Fibroblast of lung (primary cell): ENCODE measurements around the gene FBXO40. TPM values are rescaled to one million over a fixed set of nuclear protein-coding genes. Genes with fewer than 3 reads are reported as not detected.
"Not testable (repeated sequence)": the region's sequence is repeated elsewhere in the genome, so short reads cannot be mapped to it uniquely, and the experiment has no call there.

Experiments
- DNase-seq, 2 donors: peaks; one replicate each; pipeline versions ENCODE4 v3.0.0 to v3.0.0-alpha.2; 2010; ENCODE audit warnings: low read depth in 2 of 2
- H2AFZ ChIP-seq: 2 replicates; pipeline ENCODE4 v1.5.1; 2012; ENCODE audit warnings: low read length, control low read depth, inconsistent platforms
- H3K27ac ChIP-seq: 2 replicates; pipeline ENCODE4 v1.5.1; 2011; ENCODE audit warnings: low read length, control low read depth; ENCODE audit not compliant: insufficient read depth
- H3K27me3 ChIP-seq: 2 replicates; pipeline ENCODE4 v1.5.1; 2011; ENCODE audit warnings: mild to moderate bottlenecking, low read length; ENCODE audit not compliant: control insufficient read depth, insufficient read depth
- H3K36me3 ChIP-seq: 2 replicates; pipeline ENCODE4 v1.5.1; 2011; ENCODE audit warnings: low read length; ENCODE audit not compliant: control insufficient read depth, insufficient read depth
- H3K4me1 ChIP-seq: 2 replicates; pipeline ENCODE4 v1.5.1; 2011; ENCODE audit warnings: low read length; ENCODE audit not compliant: control insufficient read depth, insufficient read depth; ENCODE audit errors: extremely low read depth
- H3K4me2 ChIP-seq: 2 replicates; pipeline ENCODE4 v1.5.1; 2011; ENCODE audit warnings: low read length, control low read depth; ENCODE audit not compliant: insufficient read depth; ENCODE audit errors: extremely low read depth
- H3K4me3 ChIP-seq, 4 experiments: fragments of 200-600 bp in 1 of 4; sonication (generic) in 1 of 4; replicated peaks in 1 of 4; 2 replicates each; pipeline ENCODE4 v1.5.1; 2011 to 2016; ENCODE audit warnings: low read length in 4 of 4, low read depth in 3 of 4, mild to moderate bottlenecking in 3 of 4, control low read depth in 2 of 4, inconsistent platforms in 1 of 4, mixed read lengths in 1 of 4; ENCODE audit not compliant: insufficient read depth in 1 of 4; ENCODE audit errors: control extremely low read depth in 1 of 4
- H3K79me2 ChIP-seq: 2 replicates; pipeline ENCODE4 v1.5.1; 2012; ENCODE audit warnings: mild to moderate bottlenecking, low read length, inconsistent platforms; ENCODE audit not compliant: control insufficient read depth, insufficient read depth
- H3K9ac ChIP-seq: 2 replicates; pipeline ENCODE4 v1.5.1; 2011; ENCODE audit warnings: mild to moderate bottlenecking, low read length, control low read depth; ENCODE audit not compliant: insufficient read depth
- H3K9me3 ChIP-seq: 2 replicates; pipeline ENCODE4 v1.5.1; 2012; ENCODE audit warnings: low read depth, low read length; ENCODE audit not compliant: control insufficient read depth, insufficient read depth
- H4K20me1 ChIP-seq: 2 replicates; pipeline ENCODE4 v1.5.1; 2011; ENCODE audit warnings: low read length; ENCODE audit not compliant: control insufficient read depth, insufficient read depth; ENCODE audit errors: extremely low read depth
- CTCF ChIP-seq, 2 donors: IDR thresholded peaks in 1 of 2; conservative IDR thresholded peaks in 1 of 2; 1 replicate in 1 of 2; 2 replicates in 1 of 2; pipeline ENCODE4 v1.5.1; 2011 to 2012; ENCODE audit warnings: low read length in 2 of 2, control low read depth in 1 of 2, inconsistent platforms in 1 of 2, low read depth in 1 of 2, mild to moderate bottlenecking in 1 of 2
- EZH2 ChIP-seq: IDR thresholded peaks from 2 replicates; pipeline ENCODE4 v1.5.1; 2012; ENCODE audit warnings: low read length, control low read depth, mild to moderate bottlenecking; ENCODE audit errors: missing control alignments
- polyA plus RNA-seq, 2 donors: library from polyadenylated mRNA; depleted of rRNA in 1 of 2; stranded (reverse) in 1 of 2; unstranded in 1 of 2; fragments of >200 nt; gene quantifications; 2 replicates each; pipeline ENCODE4 v1.2.1, GENCODE V29; 2011 to 2012; ENCODE audit warnings: missing spikeins in 1 of 2
- total RNA-seq: library from RNA; depleted of rRNA; stranded (reverse); fragments of >200 nt; gene quantifications from 2 replicates; pipeline ENCODE4 v1.2.1, GENCODE V29; 2014

The FBXO40 gene
- total and polyA plus RNA-seq, 2 donors (not counting 1 experiment from before 2014, with no cell fraction given), result not detected

GRCh38 chr3:121584418-121584817 lies 8.8 kb upstream of the FBXO40 start:
- no peak overlapping the region for H3K9ac ChIP-seq
- DNase-seq, result no peak
- no peaks in the 10 kb centered on the region for H4K20me1 ChIP-seq
- no peak overlapping the region for H2AFZ ChIP-seq
- TF ChIP-seq EZH2, result no peak
- TF ChIP-seq CTCF (conservative IDR thresholded peaks at IDR 0.05 in 1 of 2, IDR thresholded peaks at IDR 0.05 in 1 of 2; ENCODE audit: low read depth in 1 of 2, low read length in 2 of 2), result no peak
- no peak overlapping the region for H3K4me3 ChIP-seq
- no peaks in the 10 kb centered on the region for H3K9me3 ChIP-seq
- H3K27me3 ChIP-seq, result no peaks in the 10 kb centered on the region
- no peaks in the 10 kb centered on the region for H3K36me3 ChIP-seq
- no peaks in the 10 kb centered on the region for H3K4me1 ChIP-seq
- H3K79me2 ChIP-seq, result no peaks in the 10 kb centered on the region
- no peak overlapping the region for H3K4me2 ChIP-seq
- no peak overlapping the region for H3K27ac ChIP-seq

DNA sequence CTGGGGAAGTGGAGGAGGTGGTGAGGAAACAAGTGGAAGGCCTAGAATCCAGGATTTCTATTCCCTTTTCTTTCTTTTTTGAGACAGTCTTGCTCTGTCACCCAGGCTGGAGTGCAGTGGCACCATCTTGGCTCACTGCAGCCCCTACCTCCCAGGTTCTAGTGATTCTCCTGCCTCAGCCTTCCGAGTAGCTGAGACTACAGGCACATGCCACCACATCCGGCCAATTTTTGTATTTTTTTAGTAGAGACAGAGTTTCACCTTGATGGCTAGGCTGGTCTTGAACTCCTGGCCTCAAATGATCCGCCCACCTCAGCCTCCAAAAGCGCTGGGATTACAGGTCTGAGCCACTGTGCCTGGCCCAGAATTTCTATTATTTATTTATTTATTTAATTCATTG lies 627 bp downstream of the FBXO40 start:
- H2AFZ ChIP-seq, H3K36me3 ChIP-seq, H3K9ac ChIP-seq, H3K27ac ChIP-seq, H3K4me2 ChIP-seq, H3K9me3 ChIP-seq, DNase-seq, H3K4me1 ChIP-seq, H3K79me2 ChIP-seq, H3K4me3 ChIP-seq, H3K27me3 ChIP-seq, H4K20me1 ChIP-seq: not testable (repeated sequence)

DNA sequence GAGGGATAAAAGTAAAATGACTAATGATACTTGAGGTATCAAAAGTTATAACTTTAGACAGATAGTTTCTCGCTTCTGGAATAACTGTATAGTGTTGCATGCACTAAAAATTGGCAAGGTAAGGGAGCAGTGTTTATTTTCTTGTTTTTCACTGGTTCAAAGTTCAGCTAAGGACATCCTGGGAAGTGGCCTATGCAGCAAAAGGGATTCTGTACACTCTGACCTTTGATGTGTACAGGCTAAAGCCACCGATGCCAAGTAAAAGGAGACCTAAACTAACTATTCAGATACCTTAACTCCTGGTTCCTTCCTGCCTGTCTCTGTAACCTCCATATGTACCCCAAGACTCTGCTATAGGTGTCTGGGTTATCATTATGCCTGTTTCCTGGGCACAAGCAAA lies 1.7 kb downstream of the FBXO40 start:
- H2AFZ ChIP-seq, result no peak overlapping the region
- DNase-seq, result no peak
- TF ChIP-seq CTCF (conservative IDR thresholded peaks at IDR 0.05 in 1 of 2, IDR thresholded peaks at IDR 0.05 in 1 of 2; ENCODE audit: low read depth in 1 of 2, low read length in 2 of 2) (no peak), EZH2 (no peak)
- no peak overlapping the region for H3K9ac ChIP-seq
- H3K27ac ChIP-seq, result no peak overlapping the region
- H3K27me3 ChIP-seq, result no peaks in the 10 kb centered on the region
- no peak overlapping the region for H3K4me2 ChIP-seq
- H3K36me3 ChIP-seq, result no peaks in the 10 kb centered on the region
- H3K9me3 ChIP-seq, result no peaks in the 10 kb centered on the region
- no peak overlapping the region for H3K4me3 ChIP-seq
- no peaks in the 10 kb centered on the region for H3K79me2 ChIP-seq
- no peaks in the 10 kb centered on the region for H3K4me1 ChIP-seq
- no peaks in the 10 kb centered on the region for H4K20me1 ChIP-seq
